Measurements from ENCODE around the gene SLC2A9. TPM values are rescaled to one million over a fixed set of nuclear protein-coding genes. Genes with fewer than 3 reads are reported as not detected.

Gene SLC2A9
- total RNA-seq, 1 donor from 2014 or later: 21.5 TPM

DNA sequence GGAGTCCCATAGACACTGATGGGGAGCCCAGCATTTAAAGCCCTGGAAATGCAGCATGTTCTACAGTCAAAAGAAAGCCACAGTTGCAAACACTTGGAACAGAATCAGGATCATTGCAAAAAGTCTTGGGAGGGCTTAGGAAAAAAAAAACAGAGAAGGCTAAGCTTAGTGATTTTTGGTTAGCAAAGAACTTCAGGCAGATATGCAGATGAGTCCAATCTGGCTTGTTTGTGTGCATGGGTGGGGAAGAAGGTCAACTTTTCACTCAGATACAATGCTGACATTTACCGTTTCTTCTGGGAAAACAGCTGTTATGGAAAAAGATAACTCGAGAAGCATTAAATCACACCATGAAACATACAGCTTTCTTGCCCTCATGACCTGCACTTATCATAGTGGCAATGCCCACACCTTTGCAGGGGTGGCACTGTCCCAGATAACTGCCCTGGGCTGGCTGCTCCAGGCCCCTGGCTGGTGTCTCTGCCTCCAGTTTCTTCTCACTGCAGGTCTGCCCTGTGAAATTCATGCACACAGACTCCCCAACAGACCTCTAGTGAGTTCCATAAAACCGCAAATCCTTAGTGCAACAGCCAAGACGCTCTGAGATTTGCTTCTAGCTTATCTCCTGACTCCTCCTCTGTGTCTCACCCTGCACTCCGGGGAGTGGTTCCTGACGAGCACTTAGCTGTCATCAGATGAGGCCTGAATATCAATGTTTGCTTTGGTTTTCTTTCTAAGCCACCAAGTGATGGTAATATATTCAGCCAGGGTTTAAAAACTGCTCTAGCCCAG, 140.7 kb downstream of the SLC2A9 start:
- no peak for ATAC-seq

GRCh38 chr4:9877123-9877522, 144.2 kb downstream of the SLC2A9 start:
- ATAC-seq: peak; percentile 43

GRCh38 chr4:9875516-9875915, 145.8 kb downstream of the SLC2A9 start:
- no peak for ATAC-seq

- no peak for ATAC-seq
Observed at GRCh38 chr4:9874385-9874784, 146.9 kb downstream of the SLC2A9 start.

DNA sequence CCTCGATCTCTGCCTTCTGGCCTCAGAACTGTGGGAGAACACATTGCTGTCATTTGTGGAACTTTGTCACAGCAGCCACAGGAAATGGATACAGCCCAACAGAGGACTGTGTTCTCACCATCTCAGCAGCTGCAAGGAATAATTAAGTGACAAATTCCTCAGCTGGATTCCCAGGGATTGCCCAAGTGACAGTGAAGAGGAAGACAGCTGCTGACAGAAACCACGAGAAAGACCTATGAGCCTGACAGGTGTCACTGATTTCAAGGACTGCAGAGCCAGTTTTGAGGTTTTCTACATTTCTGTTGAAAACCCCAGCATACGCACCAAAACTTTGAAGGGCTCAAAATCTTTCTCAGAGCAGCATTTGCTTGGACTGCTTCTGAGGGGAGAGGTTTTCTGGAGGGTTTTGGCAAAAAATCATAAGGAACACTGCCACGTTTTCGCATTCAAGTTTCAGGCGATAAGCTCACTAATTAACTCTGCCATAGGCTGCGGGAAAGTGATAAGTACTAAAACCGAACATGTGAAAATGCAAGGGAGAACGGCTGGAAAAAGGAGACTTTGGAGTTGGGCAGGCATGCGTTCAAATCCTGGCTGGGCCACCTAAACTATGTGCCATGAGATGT, 151.0 kb downstream of the SLC2A9 start:
- no peak for ATAC-seq

DNA sequence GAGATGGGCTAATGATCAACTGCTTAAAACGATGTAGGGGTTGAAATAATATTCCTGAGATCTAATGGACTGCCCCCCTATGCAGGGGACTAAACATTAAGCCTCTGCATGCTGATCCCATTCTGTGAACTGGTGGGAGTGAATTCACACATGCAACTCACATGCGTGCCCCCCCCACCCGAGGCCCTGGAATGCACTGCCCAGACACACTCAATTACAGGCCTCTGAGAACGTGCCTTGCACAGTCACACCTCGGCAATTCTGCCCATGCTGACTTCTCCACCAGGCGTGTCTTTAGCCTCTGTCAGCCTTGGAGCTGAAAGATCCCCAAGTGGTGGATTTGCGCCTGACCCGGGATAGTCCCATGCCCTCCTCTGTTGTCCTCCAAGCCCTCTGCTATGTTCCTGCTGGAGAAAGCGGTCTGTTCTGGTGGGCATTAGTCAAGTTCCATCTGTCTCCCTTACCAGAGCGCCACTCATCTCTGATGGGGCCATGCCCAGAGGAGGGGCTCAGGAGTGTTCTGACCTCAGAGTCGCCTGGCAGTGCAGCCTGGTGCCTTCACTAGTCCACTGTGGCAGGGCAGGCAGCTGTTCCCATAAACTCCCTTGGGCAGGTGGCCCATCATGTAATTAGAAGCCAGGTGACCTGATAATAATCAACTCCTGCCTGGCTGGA, 153.4 kb downstream of the SLC2A9 start:
- ATAC-seq: no peak

- ATAC-seq: no peak
Observed at GRCh38 chr4:9866931-9867330, 154.4 kb downstream of the SLC2A9 start.

DNA sequence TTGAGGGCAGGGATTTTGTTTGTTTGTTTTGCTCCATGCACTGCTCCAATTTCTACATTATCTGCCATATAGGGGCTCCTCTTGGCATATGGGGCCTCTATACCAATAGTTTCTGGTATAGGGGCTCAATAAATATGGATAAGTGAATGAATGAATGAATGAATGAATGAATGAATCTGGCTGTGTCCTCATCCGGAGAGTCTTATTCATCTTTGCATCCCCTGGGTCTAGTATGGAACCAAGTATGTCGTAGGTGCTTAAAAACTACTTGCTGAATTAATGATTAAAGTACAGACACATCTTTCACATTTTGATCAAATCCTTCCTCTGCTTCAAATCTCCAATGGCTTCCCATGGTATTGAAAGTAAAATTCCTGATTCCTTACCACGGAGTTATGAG, 159.7 kb downstream of the SLC2A9 start:
- no peak for ATAC-seq

DNA sequence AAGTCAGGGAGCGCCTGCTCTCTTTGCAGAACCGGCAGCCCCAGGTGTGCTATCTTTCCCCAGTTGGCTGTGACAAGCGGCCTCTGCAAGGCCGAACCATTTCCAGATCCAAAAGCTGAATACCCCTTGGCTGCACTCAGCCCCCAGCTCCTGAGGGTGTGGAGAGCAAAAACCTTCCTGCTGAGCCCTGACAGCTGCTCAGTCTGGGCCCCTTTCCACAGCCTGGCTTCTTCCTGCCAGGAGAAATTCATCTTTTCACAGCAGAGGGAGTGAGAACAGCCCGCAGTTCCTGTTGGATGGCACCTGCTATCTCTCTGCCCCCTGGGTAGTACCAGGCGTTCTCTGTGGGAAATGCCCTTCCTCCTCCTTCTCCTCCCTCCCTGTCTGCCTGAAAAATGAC, 161.5 kb downstream of the SLC2A9 start:
- no peak for ATAC-seq

DNA sequence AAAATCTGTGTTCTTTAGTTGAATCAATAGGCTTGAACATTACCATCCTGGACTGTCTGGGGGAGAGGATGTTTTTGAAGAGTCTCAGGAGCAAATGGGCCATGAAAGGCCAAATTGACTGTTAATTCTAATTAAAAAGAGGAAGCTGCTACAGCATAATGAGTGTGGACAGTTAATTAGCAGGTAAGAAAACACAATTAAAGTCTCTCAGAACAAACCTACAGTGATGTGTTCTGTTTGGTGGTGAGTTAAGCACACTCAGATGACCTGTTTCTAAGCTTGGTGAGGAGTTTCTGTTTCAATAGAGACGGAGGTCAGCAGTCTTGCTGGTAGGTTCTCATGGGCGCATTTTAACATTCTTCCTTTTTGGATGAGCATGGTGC, 171.8 kb downstream of the SLC2A9 start:
- no peak for ATAC-seq

GRCh38 chr4:9847968-9848748, 173.1 kb downstream of the SLC2A9 start:
- ATAC-seq: no peak

GRCh38 chr4:9845791-9846493, 175.4 kb downstream of the SLC2A9 start:
- no peak for ATAC-seq

DNA sequence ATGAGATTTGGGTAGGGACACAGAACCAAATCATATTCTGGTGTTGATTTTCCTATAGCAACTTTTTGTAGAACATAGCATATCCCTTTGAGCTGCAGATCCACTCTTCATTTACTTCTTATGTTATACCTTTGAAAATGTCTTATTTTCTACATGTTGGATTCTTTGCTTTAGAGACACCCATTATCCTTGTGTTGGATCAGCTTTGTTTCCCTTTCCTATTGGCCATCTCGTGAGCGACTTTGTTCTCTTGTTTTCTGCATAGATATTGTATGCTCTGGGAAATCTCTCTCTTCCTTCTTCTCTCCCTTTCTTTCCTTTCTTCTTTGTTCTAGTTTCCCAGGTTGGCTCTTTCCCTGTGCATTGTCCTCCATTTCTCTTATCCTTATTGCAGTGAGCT, 180.2 kb downstream of the SLC2A9 start:
- no peak for ATAC-seq

GRCh38 chr4:9835430-9835829, 185.9 kb downstream of the SLC2A9 start:
- no peak for ATAC-seq

- ATAC-seq: no peak
Observed at GRCh38 chr4:9833421-9833820, 187.9 kb downstream of the SLC2A9 start.

DNA sequence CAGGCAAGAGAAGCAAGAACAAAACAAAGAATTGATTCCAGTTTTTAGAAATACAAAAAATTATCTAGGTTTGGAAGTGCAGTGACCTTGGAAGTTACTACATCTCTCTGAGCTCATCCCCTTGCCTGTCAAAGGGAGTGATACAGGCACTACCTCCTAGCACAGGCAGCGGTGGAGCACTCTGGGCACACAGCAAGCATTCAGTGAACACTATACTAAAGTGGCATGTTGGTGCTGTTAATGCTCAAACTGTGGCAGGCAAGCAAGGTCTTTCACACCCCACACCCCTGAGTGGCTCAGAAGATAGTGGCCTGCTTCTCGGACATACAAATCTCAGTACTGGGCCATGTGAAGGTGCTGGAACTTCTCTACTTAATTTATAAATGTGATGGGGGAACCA, 188.7 kb downstream of the SLC2A9 start:
- no peak for ATAC-seq

GRCh38 chr4:9826551-9826950, 194.7 kb downstream of the SLC2A9 start:
- no peak for ATAC-seq

GRCh38 chr4:9825049-9825448, 196.2 kb downstream of the SLC2A9 start:
- ATAC-seq: no peak

GRCh38 chr4:9820343-9820742, 201.0 kb downstream of the SLC2A9 start:
- no peak for ATAC-seq

GRCh38 chr4:9816285-9816684, 205.0 kb downstream of the SLC2A9 start:
- ATAC-seq: no peak

DNA sequence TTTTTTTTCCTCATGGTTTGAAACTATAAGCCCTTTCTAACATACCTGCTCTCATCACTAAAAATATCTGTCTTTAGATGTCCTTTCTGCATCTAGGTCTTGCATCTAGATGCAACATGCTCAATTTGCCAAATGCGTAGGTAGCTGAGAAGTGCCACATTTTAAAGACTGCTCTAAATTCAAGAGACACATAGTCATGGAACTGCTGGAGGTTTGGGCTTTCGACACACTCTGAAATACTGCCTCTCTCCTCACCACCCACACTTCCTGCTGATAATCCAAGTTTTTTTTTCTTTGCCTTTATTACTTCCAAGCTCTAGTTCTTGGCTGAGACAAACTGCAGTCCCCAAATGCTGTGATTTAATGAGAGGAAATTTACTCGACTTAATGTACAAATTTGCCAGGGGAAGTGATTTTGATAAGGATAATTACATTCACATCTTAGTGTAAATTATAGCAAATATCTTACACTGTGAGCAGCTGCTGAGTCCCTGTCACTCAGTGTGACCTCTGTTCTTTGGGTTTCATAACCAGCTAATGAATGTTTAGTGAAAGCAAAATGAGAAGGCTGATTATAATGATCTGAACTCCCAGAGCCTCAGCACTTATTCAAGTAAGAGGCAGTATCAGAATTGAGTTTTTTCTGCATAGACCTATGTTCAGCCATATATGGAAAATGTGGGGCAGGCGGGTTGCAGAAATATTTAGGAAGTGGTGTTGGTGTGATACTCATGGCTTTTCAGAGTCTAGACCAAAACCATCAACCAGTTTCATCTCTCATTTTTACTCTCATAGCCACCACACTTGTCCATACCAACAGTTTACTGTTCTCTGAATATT, 208.6 kb downstream of the SLC2A9 start:
- no peak for ATAC-seq

Measured in esophagus mucosa (tissue), 1 donor.